Measurements from ENCODE around the gene ATP9A. TPM values are rescaled to one million over a fixed set of nuclear protein-coding genes. Genes with fewer than 3 reads are reported as not detected.

ATP9A gene
- polyA plus RNA-seq, 1 of the 3 experiments (the other 2 are of a cell fraction): 11.0 TPM

DNA sequence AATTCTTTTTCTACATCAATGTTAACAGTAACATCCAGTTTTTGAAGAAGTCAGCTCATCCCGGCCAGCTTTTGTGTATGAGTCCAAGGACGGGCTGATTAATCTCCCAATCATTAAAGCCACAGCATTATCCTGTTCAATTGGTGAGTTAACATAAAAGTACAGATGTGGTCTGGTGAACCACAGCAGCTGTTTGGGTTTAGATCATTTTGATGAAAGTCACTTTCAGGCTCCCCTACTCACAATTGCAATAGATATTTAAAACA is 156.6 kb downstream of the ATP9A start:
- WGBS (ENCODE audit: low lambda C conversion rate): 80% methylated on average over 2 of the region's 2 CpGs
- H3K79me2 ChIP-seq (ENCODE audit: insufficient read depth): no peaks in the 10 kb centered on the region

More for the DNA sequence above, 156.6 kb downstream of the ATP9A start:
- H3K4me1 ChIP-seq (ENCODE audit: control insufficient read depth in 1 of 2, insufficient read depth in 2 of 2, low read depth in 1 of 2, low read length in 1 of 2): no peaks in the 10 kb centered on the region
- H3F3A ChIP-seq (replicated peaks; ENCODE audit: insufficient read depth): no peaks in the 10 kb centered on the region
- POLR2A ChIA-PET: no interaction called here
- no peak for DNase-seq
- no peak overlapping the region for H3K4me3 ChIP-seq (ENCODE audit: low read depth in 2 of 2, low read length in 1 of 2)
- no peak overlapping the region for H3K9ac ChIP-seq
- no peak overlapping the region for H2AFZ ChIP-seq (ENCODE audit: low read depth)
- peaks cover 4 to 11% of the 10 kb centered on the region in 2 experiments for H3K36me3 ChIP-seq (replicated peaks in 1 of 2; ENCODE audit: control insufficient read depth in 1 of 2, insufficient read depth in 2 of 2, low read length in 1 of 2)
- no peak overlapping the region for H3K4me2 ChIP-seq
- no peaks in the 10 kb centered on the region for H3K9me3 ChIP-seq
- H3K9me2 ChIP-seq: no peaks in the 10 kb centered on the region
- TF ChIP-seq GABPA (IDR thresholded peaks at IDR 0.05; ENCODE audit: low read depth) (no peak), CHD2 (IDR thresholded peaks at IDR 0.05; ENCODE audit: low read length, partially characterized antibody) (no peak), NRF1 (IDR thresholded peaks at IDR 0.05; ENCODE audit: low read depth, low read length) (no peak), NFIC (IDR thresholded peaks at IDR 0.05; ENCODE audit: borderline replicate concordance) (no peak), JUND (IDR thresholded peaks at IDR 0.05) (no peak), RCOR1 (IDR thresholded peaks at IDR 0.05; ENCODE audit: low read length) (no peak), SMC3 (IDR thresholded peaks at IDR 0.05; ENCODE audit: low read depth, low read length) (no peak), ELF1 (IDR thresholded peaks at IDR 0.05) (no peak), FOXM1 (IDR thresholded peaks at IDR 0.05; ENCODE audit: low read depth) (no peak), GATA2 (CRISPR knock-in tag; IDR thresholded peaks at IDR 0.05) (no peak), TEAD4 (IDR thresholded peaks at IDR 0.05; ENCODE audit: borderline replicate concordance, insufficient read depth) (no peak), POLR2AphosphoS5 (IDR thresholded peaks at IDR 0.05; ENCODE audit: low read depth, low read length) (no peak), FOSL2 (IDR thresholded peaks at IDR 0.05; ENCODE audit: borderline replicate concordance, low read depth) (no peak), FOXJ3 (CRISPR knock-in tag; IDR thresholded peaks at IDR 0.05) (no peak)
- TF ChIP-seq, protein P1, sequence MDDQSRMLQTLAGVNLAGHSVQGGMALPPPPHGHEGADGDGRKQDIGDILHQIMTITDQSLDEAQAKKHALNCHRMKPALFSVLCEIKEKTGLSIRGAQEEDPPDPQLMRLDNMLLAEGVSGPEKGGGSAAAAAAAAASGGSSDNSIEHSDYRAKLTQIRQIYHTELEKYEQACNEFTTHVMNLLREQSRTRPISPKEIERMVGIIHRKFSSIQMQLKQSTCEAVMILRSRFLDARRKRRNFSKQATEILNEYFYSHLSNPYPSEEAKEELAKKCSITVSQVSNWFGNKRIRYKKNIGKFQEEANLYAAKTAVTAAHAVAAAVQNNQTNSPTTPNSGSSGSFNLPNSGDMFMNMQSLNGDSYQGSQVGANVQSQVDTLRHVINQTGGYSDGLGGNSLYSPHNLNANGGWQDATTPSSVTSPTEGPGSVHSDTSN (IDR thresholded peaks at IDR 0.05): no peak
- TF ChIP-seq, protein P2, sequence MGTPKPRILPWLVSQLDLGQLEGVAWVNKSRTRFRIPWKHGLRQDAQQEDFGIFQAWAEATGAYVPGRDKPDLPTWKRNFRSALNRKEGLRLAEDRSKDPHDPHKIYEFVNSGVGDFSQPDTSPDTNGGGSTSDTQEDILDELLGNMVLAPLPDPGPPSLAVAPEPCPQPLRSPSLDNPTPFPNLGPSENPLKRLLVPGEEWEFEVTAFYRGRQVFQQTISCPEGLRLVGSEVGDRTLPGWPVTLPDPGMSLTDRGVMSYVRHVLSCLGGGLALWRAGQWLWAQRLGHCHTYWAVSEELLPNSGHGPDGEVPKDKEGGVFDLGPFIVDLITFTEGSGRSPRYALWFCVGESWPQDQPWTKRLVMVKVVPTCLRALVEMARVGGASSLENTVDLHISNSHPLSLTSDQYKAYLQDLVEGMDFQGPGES (IDR thresholded peaks at IDR 0.05; ENCODE audit: low read depth, low read length): no peak
- TF ChIP-seq, protein P3, sequence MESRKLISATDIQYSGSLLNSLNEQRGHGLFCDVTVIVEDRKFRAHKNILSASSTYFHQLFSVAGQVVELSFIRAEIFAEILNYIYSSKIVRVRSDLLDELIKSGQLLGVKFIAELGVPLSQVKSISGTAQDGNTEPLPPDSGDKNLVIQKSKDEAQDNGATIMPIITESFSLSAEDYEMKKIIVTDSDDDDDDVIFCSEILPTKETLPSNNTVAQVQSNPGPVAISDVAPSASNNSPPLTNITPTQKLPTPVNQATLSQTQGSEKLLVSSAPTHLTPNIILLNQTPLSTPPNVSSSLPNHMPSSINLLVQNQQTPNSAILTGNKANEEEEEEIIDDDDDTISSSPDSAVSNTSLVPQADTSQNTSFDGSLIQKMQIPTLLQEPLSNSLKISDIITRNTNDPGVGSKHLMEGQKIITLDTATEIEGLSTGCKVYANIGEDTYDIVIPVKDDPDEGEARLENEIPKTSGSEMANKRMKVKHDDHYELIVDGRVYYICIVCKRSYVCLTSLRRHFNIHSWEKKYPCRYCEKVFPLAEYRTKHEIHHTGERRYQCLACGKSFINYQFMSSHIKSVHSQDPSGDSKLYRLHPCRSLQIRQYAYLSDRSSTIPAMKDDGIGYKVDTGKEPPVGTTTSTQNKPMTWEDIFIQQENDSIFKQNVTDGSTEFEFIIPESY (IDR thresholded peaks at IDR 0.05; ENCODE audit: borderline replicate concordance, low read depth): no peak
- TF ChIP-seq, protein P4, sequence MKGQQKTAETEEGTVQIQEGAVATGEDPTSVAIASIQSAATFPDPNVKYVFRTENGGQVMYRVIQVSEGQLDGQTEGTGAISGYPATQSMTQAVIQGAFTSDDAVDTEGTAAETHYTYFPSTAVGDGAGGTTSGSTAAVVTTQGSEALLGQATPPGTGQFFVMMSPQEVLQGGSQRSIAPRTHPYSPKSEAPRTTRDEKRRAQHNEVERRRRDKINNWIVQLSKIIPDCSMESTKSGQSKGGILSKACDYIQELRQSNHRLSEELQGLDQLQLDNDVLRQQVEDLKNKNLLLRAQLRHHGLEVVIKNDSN (IDR thresholded peaks at IDR 0.05; ENCODE audit: borderline replicate concordance, low read depth): no peak
- TF ChIP-seq, protein P5, sequence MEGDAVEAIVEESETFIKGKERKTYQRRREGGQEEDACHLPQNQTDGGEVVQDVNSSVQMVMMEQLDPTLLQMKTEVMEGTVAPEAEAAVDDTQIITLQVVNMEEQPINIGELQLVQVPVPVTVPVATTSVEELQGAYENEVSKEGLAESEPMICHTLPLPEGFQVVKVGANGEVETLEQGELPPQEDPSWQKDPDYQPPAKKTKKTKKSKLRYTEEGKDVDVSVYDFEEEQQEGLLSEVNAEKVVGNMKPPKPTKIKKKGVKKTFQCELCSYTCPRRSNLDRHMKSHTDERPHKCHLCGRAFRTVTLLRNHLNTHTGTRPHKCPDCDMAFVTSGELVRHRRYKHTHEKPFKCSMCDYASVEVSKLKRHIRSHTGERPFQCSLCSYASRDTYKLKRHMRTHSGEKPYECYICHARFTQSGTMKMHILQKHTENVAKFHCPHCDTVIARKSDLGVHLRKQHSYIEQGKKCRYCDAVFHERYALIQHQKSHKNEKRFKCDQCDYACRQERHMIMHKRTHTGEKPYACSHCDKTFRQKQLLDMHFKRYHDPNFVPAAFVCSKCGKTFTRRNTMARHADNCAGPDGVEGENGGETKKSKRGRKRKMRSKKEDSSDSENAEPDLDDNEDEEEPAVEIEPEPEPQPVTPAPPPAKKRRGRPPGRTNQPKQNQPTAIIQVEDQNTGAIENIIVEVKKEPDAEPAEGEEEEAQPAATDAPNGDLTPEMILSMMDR (IDR thresholded peaks at IDR 0.05): no peak
- TF ChIP-seq, protein P6, sequence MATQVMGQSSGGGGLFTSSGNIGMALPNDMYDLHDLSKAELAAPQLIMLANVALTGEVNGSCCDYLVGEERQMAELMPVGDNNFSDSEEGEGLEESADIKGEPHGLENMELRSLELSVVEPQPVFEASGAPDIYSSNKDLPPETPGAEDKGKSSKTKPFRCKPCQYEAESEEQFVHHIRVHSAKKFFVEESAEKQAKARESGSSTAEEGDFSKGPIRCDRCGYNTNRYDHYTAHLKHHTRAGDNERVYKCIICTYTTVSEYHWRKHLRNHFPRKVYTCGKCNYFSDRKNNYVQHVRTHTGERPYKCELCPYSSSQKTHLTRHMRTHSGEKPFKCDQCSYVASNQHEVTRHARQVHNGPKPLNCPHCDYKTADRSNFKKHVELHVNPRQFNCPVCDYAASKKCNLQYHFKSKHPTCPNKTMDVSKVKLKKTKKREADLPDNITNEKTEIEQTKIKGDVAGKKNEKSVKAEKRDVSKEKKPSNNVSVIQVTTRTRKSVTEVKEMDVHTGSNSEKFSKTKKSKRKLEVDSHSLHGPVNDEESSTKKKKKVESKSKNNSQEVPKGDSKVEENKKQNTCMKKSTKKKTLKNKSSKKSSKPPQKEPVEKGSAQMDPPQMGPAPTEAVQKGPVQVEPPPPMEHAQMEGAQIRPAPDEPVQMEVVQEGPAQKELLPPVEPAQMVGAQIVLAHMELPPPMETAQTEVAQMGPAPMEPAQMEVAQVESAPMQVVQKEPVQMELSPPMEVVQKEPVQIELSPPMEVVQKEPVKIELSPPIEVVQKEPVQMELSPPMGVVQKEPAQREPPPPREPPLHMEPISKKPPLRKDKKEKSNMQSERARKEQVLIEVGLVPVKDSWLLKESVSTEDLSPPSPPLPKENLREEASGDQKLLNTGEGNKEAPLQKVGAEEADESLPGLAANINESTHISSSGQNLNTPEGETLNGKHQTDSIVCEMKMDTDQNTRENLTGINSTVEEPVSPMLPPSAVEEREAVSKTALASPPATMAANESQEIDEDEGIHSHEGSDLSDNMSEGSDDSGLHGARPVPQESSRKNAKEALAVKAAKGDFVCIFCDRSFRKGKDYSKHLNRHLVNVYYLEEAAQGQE (IDR thresholded peaks at IDR 0.05; ENCODE audit: low read depth, low read length): no peak
- H3K27ac ChIP-seq (ENCODE audit: low read depth in 2 of 2, low read length in 1 of 2): no peak overlapping the region
- no peaks in the 10 kb centered on the region for H3K27me3 ChIP-seq (ENCODE audit: insufficient read depth)
- CTCF ChIA-PET: interaction anchor here (1.1 to 1.8 kb wide), 6 partner anchors 8 to 630 kb away, joined by 3 to 5 read pairs (median 5); no protein-coding TSS in a partner anchor
- H4K20me1 ChIP-seq (ENCODE audit: insufficient read depth): no peaks in the 10 kb centered on the region
